Activated CD4-positive, CD25-positive, alpha-beta regulatory T cell treated with anti-CD3 and anti-CD28 coated beads, Interleukin-2, amount 50 U/mL, for 16 hours (primary cell): Measurements from ENCODE around the gene ACKR3.

ENCODE experiments used
- DNase-seq: peaks from one replicate; pipeline ENCODE4 v3.0.0-alpha.2; 2020; ENCODE audit warnings: low read depth, low spot score

ACKR3 gene

DNA sequence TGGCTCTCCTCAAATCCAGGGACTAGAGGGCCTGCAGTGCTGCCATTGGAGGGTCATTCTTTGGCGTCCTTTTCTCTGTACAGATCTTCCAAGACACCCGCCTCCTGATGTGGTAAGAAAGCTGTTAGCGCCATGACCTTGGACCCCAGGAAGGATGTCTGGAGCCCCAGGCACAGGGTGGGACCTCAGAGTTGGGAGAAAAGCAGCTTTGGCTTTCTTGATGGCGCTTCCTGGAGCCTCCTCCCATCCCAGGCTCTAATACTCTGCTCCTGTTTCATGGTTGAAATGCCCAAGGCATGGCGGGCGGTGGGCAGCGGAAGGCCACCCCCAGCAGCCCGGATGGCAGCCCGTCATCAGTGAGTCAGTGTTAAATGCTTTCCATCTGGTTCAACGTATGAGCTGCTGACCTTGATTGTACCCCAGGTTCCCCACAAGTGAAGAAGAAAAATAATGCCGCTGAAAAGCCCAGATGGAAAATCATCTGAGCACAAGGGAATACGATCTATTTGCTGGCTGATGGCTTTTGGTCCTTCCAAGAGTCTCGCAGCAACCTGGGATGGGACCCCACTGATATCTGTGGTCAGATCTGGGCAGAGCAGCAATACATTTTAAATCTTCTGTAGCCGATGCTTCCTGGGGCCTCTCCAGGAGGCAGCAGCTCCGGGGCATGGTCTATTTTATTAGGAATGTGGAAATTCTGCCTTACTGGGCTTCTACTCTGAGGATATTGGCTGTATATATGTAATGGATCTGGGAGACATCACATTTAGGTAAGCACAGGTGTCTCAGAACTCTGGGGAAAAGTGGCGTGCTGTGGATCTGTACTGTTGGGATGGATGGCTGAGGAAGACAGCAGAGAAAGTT is 15.1 kb downstream of the ACKR3 start:
- DNase-seq: no peak

DNA sequence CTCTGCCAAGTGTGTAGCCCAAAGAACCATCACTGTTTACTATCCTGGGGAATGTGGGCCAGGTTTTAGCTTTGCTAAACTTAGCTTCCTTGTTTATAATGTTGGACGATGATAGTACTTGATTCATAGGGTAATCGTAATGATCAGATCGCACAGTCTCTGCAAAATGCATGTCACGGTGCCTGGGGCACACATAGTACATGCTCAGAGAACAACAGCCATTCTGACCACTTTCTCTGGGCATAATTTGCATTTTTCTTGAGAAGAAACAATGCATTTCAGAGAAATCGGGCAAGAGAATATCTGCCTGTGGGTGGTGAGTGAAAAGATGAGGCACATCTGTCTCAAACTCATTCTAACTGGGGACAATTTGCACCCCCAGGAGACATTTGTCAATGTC is 16.3 kb downstream of the ACKR3 start:
- no peak for DNase-seq

DNA sequence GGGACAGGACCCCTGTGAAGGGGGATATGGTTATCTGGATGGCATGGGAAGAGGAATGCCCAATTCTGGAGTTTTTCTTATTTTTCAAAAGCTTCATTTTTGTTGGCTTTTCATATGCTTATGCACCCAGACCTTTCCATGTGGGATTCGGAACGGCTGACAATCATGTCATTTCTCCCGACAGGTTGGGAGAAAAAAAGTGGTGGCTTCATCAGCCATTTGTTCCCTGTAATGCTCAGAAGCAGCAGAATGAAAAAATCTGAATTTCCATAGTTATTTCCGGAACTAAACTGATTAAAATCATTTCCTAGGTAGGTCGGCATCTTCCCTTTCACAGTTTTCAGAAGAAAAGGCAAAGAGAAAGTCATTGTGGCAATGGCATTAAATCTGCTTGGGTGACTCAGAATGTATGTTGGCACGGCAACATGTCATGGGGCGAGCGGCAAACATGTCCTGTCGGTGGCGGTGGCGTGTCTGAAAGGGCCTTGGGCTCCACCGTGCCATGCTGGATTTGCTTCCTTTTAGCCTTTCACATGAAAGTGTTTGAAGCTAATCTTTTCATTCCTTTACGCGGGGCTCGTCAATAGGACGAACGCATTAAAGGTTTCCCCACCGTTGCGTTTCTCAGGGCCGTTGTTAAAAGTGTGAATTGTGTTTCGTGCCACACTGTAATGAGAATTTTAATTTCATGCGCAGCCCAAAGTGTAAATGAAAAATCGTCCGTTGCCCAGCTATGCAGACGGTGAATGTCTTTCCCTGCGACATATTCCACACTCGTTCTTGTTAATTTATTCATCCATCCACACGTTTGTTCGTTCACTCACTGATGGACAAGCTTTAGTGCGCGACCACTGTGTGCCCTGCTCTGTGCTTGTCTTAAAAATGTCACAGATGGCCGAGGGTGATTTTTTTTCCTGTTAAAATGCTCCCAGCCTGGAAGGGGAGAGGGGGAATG is 18.5 kb downstream of the ACKR3 start:
- no peak for DNase-seq

DNA sequence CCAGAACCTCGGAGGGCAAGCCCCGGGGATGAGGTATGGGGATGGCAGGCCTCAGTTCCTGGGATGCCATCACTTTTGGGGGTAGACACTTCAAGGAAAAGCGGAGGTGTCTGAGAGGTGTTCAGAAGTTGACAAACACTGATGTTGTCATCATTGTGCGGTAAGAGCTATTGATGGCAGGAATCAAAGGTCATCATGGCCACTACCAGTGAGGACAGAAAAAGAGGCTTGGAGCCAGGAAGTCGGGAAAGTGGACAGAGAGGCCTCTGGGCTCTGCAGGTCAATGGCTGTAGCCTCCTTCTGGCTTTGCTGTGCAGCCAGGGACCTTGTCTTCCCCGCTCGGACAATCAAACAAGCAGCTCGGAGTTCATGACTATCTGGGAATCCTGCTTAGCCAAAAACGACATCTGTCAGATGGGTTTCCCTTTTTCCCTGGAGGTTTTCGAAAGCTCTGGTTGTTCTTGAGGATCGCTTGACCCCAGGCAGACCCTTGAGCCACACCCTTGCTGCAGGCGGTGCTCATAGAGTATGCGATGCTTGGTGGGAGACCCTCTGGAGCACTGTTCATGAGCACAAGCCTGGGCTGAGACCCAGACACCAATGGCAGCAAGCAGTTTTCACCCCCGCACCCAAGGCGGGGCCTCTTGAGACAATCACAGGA is 19.4 kb downstream of the ACKR3 start:
- DNase-seq: no peak

DNA sequence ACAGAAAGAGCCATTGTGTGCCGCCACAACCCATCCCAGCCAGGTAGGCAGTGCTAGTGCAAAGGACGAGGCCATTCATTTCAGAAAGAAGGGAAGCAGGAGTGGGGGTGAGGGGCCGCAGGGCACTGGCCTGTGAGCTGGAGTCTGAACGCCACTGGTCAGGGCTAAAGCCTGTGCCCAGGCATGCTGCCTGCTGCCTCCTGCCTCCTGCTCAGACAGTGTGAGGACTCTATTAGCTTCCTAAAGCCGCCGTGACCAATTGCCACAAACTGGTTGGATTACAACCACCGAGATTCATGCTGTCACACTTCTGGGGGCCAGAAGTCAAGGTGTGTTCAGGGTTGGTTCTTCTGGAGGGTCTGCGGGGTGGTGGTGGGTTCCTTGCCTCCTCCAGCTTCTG is 21.2 kb downstream of the ACKR3 start:
- no peak for DNase-seq

- no peak for DNase-seq
Measured at GRCh38 chr2:236592821-236593220, 23.2 kb downstream of the ACKR3 start.

- no peak for DNase-seq
Measured at GRCh38 chr2:236593531-236593930, 23.9 kb downstream of the ACKR3 start.

DNA sequence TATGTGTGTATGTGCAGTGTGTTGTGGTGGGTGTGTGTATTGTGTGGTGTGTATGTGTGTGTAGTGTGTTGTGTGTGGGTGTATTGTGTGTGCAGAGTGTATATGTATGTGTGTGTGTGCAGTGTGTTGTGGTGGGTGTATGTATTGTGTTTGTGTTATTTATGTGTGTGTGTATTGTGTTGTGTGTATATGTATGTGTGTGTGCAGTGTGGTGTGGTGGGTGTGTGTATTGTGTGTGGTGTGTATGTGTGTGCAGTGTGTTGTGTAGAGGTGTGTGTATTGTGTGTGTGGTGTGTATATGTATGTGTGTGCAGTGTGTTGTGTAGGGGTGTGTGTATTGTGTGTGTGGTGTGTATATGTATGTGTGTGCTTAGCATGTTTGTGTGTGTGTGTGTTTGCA is 24.3 kb downstream of the ACKR3 start:
- DNase-seq: no peak

DNA sequence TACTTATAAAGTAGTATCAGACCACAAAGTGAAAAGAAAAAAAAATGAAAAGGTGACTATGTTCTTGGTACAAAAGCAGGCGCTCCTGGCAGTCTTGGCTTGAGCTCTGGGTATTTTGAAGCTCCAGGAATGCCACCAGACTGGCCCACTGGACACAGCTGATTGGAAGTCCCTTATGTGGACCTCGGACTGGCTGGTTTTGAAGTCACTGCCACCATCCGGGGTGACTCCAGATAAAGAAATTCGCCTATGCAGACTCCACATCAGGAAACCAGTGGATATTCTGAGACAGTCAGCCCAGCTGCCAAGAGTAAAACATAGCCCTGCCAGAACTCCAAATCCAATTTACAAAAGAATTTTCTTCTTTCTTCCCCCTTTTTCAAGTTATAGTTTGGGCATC is 28.0 kb downstream of the ACKR3 start:
- no peak for DNase-seq

DNA sequence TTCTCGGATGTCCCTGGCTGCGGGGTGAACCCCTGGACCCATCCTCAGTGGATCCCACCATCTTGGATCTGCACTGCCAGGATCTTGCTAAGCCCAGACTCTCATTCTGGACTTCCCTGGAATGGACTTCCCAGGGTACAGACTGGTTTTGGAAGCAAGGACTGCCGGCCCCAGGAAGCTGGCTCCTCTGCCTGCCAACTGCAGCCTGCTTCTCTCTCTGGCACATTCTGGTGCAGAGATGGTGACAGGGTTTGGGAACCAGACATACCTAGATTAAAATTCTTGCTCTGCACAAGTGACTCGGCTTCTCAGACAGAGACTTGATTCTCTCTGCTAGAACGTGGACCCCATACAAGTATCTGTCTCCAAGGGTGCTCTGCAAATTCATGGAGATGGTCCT is 29.4 kb downstream of the ACKR3 start:
- no peak for DNase-seq

- no peak for DNase-seq
Measured at GRCh38 chr2:236600158-236600557, 30.5 kb downstream of the ACKR3 start.

DNA sequence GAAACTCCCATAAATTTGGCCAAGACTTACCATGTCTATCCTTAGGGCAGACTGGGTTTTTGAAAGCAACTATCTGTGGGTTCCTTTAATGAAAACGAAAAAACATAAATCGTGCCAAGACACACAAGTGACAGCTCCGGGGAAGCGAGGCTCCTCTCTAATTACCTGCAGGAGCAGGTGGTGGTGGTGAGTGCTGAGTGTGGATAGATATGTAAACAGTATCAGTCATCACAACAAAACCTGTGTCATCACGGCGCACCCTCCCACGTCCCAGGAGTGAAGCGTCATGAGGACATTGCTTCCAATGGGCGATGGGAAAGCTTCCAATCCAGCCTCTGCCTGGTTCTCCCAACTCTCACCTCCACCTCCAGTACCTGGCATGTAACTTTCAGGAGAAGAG is 31.3 kb downstream of the ACKR3 start:
- no peak for DNase-seq

DNA sequence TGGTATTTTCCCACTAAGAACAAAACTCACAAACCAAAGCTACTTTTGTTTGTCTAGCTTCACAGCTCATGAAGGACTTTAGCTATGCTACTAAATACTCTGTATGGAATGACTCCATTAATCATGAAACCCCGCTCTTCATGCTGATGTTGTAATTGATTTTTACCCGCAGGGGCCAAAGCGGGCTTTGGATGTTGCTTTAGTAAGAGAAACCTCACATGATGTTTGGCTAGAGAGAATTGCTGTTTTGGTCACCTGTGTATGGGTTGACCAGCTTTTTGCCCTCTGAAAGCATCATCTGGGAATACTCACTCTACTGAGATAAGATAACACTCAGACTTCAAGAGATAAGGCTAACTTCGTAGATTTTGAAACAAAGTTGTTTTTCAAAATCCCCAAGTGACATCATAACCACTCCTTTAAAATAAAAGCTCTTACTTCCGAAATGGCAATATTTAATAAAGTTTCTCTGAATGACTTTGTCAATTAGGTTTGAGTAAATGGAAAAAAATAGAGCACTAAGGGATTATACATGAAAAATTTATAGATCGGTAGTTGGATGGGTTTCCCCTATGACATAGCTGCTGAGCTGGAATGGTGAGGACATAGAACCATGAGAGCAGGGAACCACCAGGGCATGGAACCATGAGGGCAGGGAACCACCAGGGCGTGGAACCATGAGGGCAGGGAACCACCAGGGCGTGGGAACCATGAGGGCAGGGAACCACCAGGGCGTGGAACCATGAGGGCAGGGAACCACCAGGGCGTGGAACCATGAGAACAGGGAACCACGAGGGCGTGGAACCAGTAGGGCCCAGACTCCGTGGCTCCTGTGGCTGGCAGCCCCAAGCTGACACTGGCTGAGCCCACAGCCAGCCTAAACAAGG is 31.9 kb downstream of the ACKR3 start:
- DNase-seq: no peak

DNA sequence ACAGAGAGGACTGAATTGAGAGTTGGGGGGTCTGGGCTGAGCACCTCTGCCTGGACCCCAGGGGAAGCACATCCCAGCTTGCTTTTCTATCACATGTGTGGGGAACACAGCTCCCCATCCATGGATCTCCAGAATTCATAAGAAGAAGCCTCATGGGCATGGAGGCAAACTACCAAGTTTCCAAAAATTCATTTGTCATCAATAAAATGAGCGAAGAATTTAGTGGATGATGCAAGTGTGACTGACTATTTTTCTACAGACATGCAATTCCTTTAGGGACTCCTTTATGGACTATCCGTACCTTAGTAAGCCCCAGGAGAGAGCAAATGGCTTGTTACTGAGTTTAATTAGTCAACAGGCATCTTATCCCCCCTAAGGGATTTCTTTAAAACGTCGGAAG is 33.1 kb downstream of the ACKR3 start:
- DNase-seq: no peak

DNA sequence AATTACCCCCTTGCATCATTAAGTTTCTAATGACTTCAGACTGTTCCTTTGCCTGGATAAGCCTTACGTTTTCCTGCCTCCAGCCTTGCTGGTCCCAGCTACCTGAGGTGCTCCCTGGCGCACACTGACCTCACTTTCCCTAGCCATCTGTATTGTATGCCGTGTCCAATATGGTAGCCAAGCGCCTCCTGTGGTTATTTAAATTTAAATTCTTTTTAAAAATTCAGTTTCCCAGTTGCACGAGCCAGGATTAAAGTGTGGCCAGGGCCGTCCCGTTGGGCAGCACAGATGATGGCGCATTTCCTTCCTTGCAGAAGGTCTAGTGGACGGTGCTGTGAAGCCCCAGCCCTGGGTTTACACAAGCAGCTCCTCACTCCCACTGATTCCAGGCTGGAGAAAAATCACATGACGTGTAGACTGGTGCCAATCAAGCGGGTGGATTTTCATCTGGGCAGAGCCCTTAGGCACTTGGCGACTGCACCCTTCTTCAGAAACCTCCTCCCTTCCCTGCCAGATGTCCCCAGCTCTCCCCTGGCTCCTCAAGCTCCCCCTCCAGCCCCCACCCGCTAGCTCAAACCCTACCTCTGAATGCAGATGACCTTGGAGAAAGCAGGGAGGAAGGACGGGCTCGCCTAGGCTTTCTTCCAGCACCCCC is 33.9 kb downstream of the ACKR3 start:
- no peak for DNase-seq

DNA sequence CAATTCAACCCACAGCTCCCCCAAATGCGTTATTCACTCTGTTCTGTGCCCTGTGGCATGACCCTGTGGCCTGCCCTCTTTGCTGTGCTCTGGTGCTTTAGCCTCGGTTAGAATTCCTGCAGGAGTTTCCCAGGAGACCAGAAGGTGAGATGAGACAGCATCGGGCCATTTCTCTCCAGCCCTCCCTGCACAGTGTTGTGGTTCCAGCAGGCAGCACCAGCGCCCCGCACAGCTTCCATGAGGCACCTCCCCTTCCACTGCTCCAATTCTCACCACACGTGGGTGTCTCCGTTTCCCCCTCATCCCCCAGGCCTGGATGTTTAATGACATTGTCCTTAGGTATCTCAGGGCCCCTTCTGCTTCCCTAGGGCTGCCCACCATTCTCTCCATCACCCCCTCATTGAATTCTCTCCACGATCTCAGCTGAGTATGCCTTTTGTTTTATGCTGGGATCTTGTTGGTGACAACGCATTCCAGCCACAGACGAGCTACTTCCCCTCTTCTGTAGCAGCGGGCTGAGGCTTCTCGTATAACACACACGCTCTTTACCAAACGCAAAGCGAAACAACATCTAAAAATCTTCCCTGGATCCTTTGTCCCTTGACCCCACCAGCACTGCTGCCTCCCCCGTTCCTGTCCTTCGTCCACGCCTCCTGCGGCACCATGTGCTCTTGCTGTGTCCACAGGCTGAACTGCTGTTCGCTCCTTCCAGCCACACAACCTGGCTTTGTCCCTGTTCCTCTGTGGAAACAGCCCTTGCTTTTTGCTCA is 35.1 kb downstream of the ACKR3 start:
- DNase-seq: no peak

DNA sequence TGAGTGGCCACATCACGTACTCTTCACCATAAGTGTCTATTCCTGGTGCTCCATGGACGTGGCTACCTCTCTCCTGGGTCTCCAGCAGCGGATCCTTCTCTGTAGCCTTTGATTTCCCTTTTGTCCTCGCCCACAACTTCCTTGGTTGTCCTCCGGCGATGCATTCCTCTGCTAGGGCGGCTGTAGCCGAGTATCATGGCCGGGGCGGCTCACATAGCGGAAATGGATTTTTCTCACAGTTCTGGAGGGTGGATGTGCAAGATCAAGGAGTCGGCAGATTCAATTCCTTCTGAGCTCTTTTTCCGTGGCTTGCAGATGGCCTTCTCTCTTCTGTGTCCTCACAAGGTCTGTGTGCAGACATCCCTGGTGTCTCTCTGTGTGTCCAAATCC is 35.7 kb downstream of the ACKR3 start:
- no peak for DNase-seq

- DNase-seq: no peak
Measured at GRCh38 chr2:236606023-236606422, 36.4 kb downstream of the ACKR3 start.

DNA sequence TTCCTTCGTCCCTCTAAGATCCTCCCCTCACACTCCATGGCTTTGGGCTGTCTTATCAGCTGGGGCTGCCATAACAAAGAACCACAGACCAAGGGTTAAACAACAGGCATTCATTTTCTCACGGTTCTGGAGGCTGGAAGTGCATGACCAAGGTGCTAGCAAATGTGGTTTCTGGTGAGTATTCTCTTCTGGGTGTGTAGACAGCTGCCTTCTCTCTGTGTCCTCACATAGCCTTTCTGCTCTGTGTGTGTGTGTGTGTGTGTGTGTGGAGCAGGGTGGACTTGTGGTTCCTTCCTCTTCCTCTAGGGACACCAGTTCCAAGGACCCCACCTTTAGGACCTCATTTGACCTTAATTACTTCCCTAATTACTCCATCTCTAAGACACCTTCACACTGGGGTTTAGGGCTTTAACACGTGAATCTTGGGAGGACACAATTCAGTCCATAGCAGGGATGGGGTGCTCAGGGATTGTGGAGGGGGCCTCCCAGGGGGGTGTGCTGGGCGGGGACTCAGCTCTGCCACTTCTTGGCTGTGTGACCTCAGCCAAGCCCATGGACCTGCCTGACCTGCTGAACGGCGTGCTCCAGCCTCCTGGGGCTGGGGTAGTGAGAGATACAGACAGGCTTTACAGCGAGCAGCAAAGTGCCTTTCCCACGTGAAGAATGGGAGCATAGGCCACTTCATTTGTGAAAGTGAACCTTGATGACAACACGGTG is 38.0 kb downstream of the ACKR3 start:
- no peak for DNase-seq
